Activated naive CD4-positive, alpha-beta T cell treated with anti-CD3 and anti-CD28 coated beads, Interleukin-2, amount 50 U/mL, for 24 hours (primary cell): Measurements from ENCODE around the gene SMG6.
"Not testable (repeated sequence)": the region's sequence is repeated elsewhere in the genome, so short reads cannot be mapped to it uniquely, and the experiment has no call there.

Experiments used
- H3K27ac Mint-ChIP-seq: one replicate; pipeline ENCODE4 v1.8.0; 2021; ENCODE audit warnings: mild to moderate bottlenecking, mixed read lengths
- H3K27me3 Mint-ChIP-seq: one replicate; pipeline ENCODE4 v1.8.0; 2021; ENCODE audit warnings: mixed read lengths
- H3K36me3 Mint-ChIP-seq: one replicate; pipeline ENCODE4 v1.8.0; 2021; ENCODE audit warnings: mixed read lengths
- H3K4me1 Mint-ChIP-seq: one replicate; pipeline ENCODE4 v1.8.0; 2021; ENCODE audit warnings: mixed read lengths
- H3K4me3 Mint-ChIP-seq: one replicate; pipeline ENCODE4 v1.8.0; 2021; ENCODE audit warnings: mild to moderate bottlenecking, mixed read lengths
- H3K9me3 Mint-ChIP-seq: one replicate; pipeline ENCODE4 v1.8.0; 2021; ENCODE audit warnings: mixed read lengths

The SMG6 gene

GRCh38 chr17:2175294-2175628, 128.3 kb downstream of the SMG6 start:
- Mint-ChIP-seq H3K27ac (no peak overlapping the region), H3K9me3 (no peaks in the 10 kb centered on the region), H3K27me3 (no peaks in the 10 kb centered on the region), H3K36me3 (peaks cover 5% of the 10 kb centered on the region), H3K4me1 (peaks cover 14% of the 10 kb centered on the region), H3K4me3 (no peak overlapping the region)

- Mint-ChIP-seq H3K4me3 (no peak overlapping the region), H3K27ac (no peak overlapping the region), H3K9me3 (no peaks in the 10 kb centered on the region), H3K36me3 (peaks cover 6% of the 10 kb centered on the region), H3K27me3 (no peaks in the 10 kb centered on the region), H3K4me1 (peaks cover 11% of the 10 kb centered on the region)
Observed at GRCh38 chr17:2174468-2175293, 128.9 kb downstream of the SMG6 start.

- no peak overlapping the region for H3K27ac Mint-ChIP-seq
- peaks cover 11% of the 10 kb centered on the region for H3K4me1 Mint-ChIP-seq
- no peak overlapping the region for H3K4me3 Mint-ChIP-seq
- no peaks in the 10 kb centered on the region for H3K27me3 Mint-ChIP-seq
- peaks cover 9% of the 10 kb centered on the region for H3K36me3 Mint-ChIP-seq
- no peaks in the 10 kb centered on the region for H3K9me3 Mint-ChIP-seq
Observed at GRCh38 chr17:2174014-2174413, 129.6 kb downstream of the SMG6 start.

- no peak overlapping the region for H3K4me3 Mint-ChIP-seq
- peaks cover 8% of the 10 kb centered on the region for H3K4me1 Mint-ChIP-seq
- no peak overlapping the region for H3K27ac Mint-ChIP-seq
- no peaks in the 10 kb centered on the region for H3K9me3 Mint-ChIP-seq
- peaks cover 9% of the 10 kb centered on the region for H3K36me3 Mint-ChIP-seq
- no peaks in the 10 kb centered on the region for H3K27me3 Mint-ChIP-seq
Observed at GRCh38 chr17:2172999-2173398, 130.6 kb downstream of the SMG6 start.

GRCh38 chr17:2172077-2172851, 131.3 kb downstream of the SMG6 start:
- Mint-ChIP-seq H3K27me3 (no peaks in the 10 kb centered on the region), H3K4me1 (peaks cover under 1% of the 10 kb centered on the region), H3K27ac (no peak overlapping the region), H3K36me3 (peaks cover 9% of the 10 kb centered on the region), H3K9me3 (no peaks in the 10 kb centered on the region), H3K4me3 (no peak overlapping the region)

GRCh38 chr17:2171702-2172076, 131.9 kb downstream of the SMG6 start:
- H3K4me3 Mint-ChIP-seq: no peak overlapping the region
- H3K36me3 Mint-ChIP-seq: peaks cover 9% of the 10 kb centered on the region
- H3K9me3 Mint-ChIP-seq: no peaks in the 10 kb centered on the region
- H3K27ac Mint-ChIP-seq: no peak overlapping the region
- H3K27me3 Mint-ChIP-seq: no peaks in the 10 kb centered on the region
- no peaks in the 10 kb centered on the region for H3K4me1 Mint-ChIP-seq

- Mint-ChIP-seq H3K36me3 (peaks cover 13% of the 10 kb centered on the region), H3K27ac (no peak overlapping the region)
Observed at GRCh38 chr17:2170023-2170422, 133.6 kb downstream of the SMG6 start.

GRCh38 chr17:2165723-2166122, 137.9 kb downstream of the SMG6 start:
- H3K4me3 Mint-ChIP-seq: not testable (repeated sequence)

More at GRCh38 chr17:2170023-2170422, 133.6 kb downstream of the SMG6 start:
- H3K27me3 Mint-ChIP-seq: no peaks in the 10 kb centered on the region
- no peak overlapping the region for H3K4me3 Mint-ChIP-seq
- H3K4me1 Mint-ChIP-seq: no peaks in the 10 kb centered on the region
- H3K9me3 Mint-ChIP-seq: no peaks in the 10 kb centered on the region

GRCh38 chr17:2158396-2158780, 145.2 kb downstream of the SMG6 start:
- no peaks in the 10 kb centered on the region for H3K9me3 Mint-ChIP-seq
- H3K36me3 Mint-ChIP-seq: peaks cover 8% of the 10 kb centered on the region
- H3K4me3 Mint-ChIP-seq: no peak overlapping the region
- peaks cover 29% of the 10 kb centered on the region for H3K4me1 Mint-ChIP-seq
- H3K27me3 Mint-ChIP-seq: no peaks in the 10 kb centered on the region
- H3K27ac Mint-ChIP-seq: no peak overlapping the region

More at GRCh38 chr17:2165723-2166122, 137.9 kb downstream of the SMG6 start:
- not testable (repeated sequence) for H3K27ac Mint-ChIP-seq, H3K9me3 Mint-ChIP-seq, H3K4me1 Mint-ChIP-seq, H3K27me3 Mint-ChIP-seq
- H3K36me3 Mint-ChIP-seq: peaks cover 15% of the 10 kb centered on the region

GRCh38 chr17:2157675-2158395, 145.8 kb downstream of the SMG6 start:
- no peaks in the 10 kb centered on the region for H3K27me3 Mint-ChIP-seq
- H3K36me3 Mint-ChIP-seq: peaks cover 10% of the 10 kb centered on the region
- no peaks in the 10 kb centered on the region for H3K9me3 Mint-ChIP-seq
- no peak overlapping the region for H3K4me3 Mint-ChIP-seq
- H3K27ac Mint-ChIP-seq: no peak overlapping the region
- H3K4me1 Mint-ChIP-seq: peaks cover 30% of the 10 kb centered on the region

GRCh38 chr17:2157081-2157480, 146.5 kb downstream of the SMG6 start:
- peaks cover 32% of the 10 kb centered on the region for H3K4me1 Mint-ChIP-seq
- no peaks in the 10 kb centered on the region for H3K9me3 Mint-ChIP-seq
- peak overlapping the region; percentile 23 for H3K27ac Mint-ChIP-seq
- no peaks in the 10 kb centered on the region for H3K27me3 Mint-ChIP-seq
- H3K4me3 Mint-ChIP-seq: no peak overlapping the region
- peaks cover 10% of the 10 kb centered on the region for H3K36me3 Mint-ChIP-seq

- Mint-ChIP-seq H3K4me1 (peaks cover 32% of the 10 kb centered on the region), H3K36me3 (peaks cover 10% of the 10 kb centered on the region), H3K27ac (peak overlapping the region; percentile 23), H3K27me3 (no peaks in the 10 kb centered on the region), H3K9me3 (no peaks in the 10 kb centered on the region), H3K4me3 (no peak overlapping the region)
Observed at GRCh38 chr17:2156666-2157065, 146.9 kb downstream of the SMG6 start.

- Mint-ChIP-seq H3K36me3 (peaks cover 8% of the 10 kb centered on the region), H3K4me1 (peaks cover 32% of the 10 kb centered on the region), H3K9me3 (no peaks in the 10 kb centered on the region), H3K27ac (no peak overlapping the region), H3K27me3 (no peaks in the 10 kb centered on the region), H3K4me3 (no peak overlapping the region)
Observed at GRCh38 chr17:2155573-2155972, 148.0 kb downstream of the SMG6 start.

GRCh38 chr17:2151358-2152033, 152.1 kb downstream of the SMG6 start:
- H3K9me3 Mint-ChIP-seq: no peaks in the 10 kb centered on the region
- H3K4me1 Mint-ChIP-seq: peaks cover 10% of the 10 kb centered on the region
- H3K4me3 Mint-ChIP-seq: no peak overlapping the region
- H3K27me3 Mint-ChIP-seq: no peaks in the 10 kb centered on the region
- peaks cover 2% of the 10 kb centered on the region for H3K36me3 Mint-ChIP-seq
- H3K27ac Mint-ChIP-seq: no peak overlapping the region

GRCh38 chr17:2150806-2151205, 152.8 kb downstream of the SMG6 start:
- H3K4me3 Mint-ChIP-seq: no peak overlapping the region

More at GRCh38 chr17:2150806-2151205, 152.8 kb downstream of the SMG6 start:
- Mint-ChIP-seq H3K27me3 (no peaks in the 10 kb centered on the region), H3K9me3 (no peaks in the 10 kb centered on the region), H3K36me3 (peaks cover 2% of the 10 kb centered on the region), H3K4me1 (peaks cover 10% of the 10 kb centered on the region), H3K27ac (no peak overlapping the region)
